ENCODE data around the gene ADGRF1.

DNA sequence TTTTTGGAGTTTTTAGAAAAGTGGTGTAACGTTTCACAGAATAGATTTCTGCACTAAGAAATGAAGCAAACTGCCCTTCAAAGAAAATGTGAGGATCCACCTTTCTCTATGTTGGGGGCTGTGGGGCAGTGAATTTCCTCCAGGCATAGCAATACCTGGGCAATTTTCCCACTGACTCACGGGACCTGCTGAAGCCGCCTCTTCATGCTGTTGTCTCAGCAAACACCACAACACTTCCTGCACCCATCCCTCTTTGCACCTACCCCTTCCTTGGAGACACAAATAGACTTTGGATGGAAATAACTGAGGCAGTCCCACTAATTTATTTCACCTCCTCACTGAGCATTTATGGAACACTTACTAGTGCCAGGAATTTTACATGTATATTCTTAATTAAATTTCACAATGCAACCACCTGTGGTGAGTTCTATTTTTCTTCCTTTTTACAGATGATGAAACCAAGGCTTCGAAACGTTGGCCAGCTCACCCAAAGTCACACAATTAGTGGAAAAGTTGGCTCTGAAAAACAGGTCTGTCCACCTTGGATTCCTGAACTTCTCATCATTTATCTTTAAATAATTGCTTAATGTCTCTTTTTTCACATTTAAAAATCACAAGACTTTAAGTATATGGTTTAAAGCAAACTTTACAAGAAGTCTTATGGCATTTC lies 17.2 kb upstream of the ADGRF1 start:
- TF ChIP-seq, protein P1, sequence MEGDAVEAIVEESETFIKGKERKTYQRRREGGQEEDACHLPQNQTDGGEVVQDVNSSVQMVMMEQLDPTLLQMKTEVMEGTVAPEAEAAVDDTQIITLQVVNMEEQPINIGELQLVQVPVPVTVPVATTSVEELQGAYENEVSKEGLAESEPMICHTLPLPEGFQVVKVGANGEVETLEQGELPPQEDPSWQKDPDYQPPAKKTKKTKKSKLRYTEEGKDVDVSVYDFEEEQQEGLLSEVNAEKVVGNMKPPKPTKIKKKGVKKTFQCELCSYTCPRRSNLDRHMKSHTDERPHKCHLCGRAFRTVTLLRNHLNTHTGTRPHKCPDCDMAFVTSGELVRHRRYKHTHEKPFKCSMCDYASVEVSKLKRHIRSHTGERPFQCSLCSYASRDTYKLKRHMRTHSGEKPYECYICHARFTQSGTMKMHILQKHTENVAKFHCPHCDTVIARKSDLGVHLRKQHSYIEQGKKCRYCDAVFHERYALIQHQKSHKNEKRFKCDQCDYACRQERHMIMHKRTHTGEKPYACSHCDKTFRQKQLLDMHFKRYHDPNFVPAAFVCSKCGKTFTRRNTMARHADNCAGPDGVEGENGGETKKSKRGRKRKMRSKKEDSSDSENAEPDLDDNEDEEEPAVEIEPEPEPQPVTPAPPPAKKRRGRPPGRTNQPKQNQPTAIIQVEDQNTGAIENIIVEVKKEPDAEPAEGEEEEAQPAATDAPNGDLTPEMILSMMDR (conservative IDR thresholded peaks at IDR 0.05 in 1 of 2, IDR thresholded peaks at IDR 0.05 in 1 of 2; ENCODE audit: low read depth in 1 of 2, low read length in 2 of 2) = no peak
- no peak for TF ChIP-seq EZH2 (IDR thresholded peaks at IDR 0.05; ENCODE audit: low read length, missing control alignments)
